SK-N-MC (cell line): ENCODE results near the gene INMT.

ENCODE experiments used
- DNase-seq: peaks from one replicate; pipeline ENCODE4 v3.0.0-alpha.2; 2011; ENCODE audit warnings: low read depth, low spot score
- H3K27ac ChIP-seq: fragments of 200-600 bp; sonication (generic); 2 replicates; pipeline ENCODE4 v1.5.1; 2016; ENCODE audit warnings: mixed run types
- H3K36me3 ChIP-seq: fragments of 200-600 bp; sonication (generic); 2 replicates; pipeline ENCODE4 v1.6.1; 2017; ENCODE audit warnings: antibody characterized with exemption, low read length, mixed read lengths; ENCODE audit not compliant: insufficient read depth
- H3K4me3 ChIP-seq: fragments of 200-600 bp; sonication (generic); 2 replicates; pipeline ENCODE4 v1.5.1; 2016
- H3K9ac ChIP-seq: fragments of 200-600 bp; sonication (generic); 2 replicates; pipeline ENCODE4 v1.8.0; 2017; ENCODE audit warnings: mixed run types, mixed read lengths; ENCODE audit not compliant: insufficient read length
- H3K9me3 ChIP-seq: fragments of 200-600 bp; sonication (generic); 2 replicates; pipeline ENCODE4 v1.6.1; 2017; ENCODE audit warnings: low read depth, mild to moderate bottlenecking, antibody characterized with exemption, low read length, moderate library complexity, mixed read lengths
- EZH2 ChIP-seq: fragments of 200-600 bp; sonication (generic); IDR thresholded peaks from one replicate; pipeline ENCODE4 v1.6.1; 2017; ENCODE audit warnings: antibody characterized with exemption
- FOXP2 ChIP-seq: optimal IDR thresholded peaks from 2 replicates; pipeline ENCODE3; 2011; ENCODE audit warnings: mild to moderate bottlenecking, moderate library complexity; ENCODE audit not compliant: insufficient read depth; ENCODE audit errors: extremely low read length, control extremely low read depth
- POLR2AphosphoS5 ChIP-seq: IDR thresholded peaks from 2 replicates; pipeline ENCODE4 v1.6.1; 2012; ENCODE audit warnings: mild to moderate bottlenecking, low read depth, low read length, borderline replicate concordance

Gene INMT

GRCh38 chr7:30752979-30753378 lies 1.0 kb downstream of the INMT start:
- H3K9ac ChIP-seq: no peak overlapping the region
- no peak overlapping the region for H3K4me3 ChIP-seq
- H3K36me3 ChIP-seq: no peaks in the 10 kb centered on the region
- no peaks in the 10 kb centered on the region for H3K9me3 ChIP-seq
- no peak for TF ChIP-seq FOXP2
- TF ChIP-seq POLR2AphosphoS5: no peak
- no peak for TF ChIP-seq EZH2
- no peak overlapping the region for H3K27ac ChIP-seq
- no peak for DNase-seq

- no peaks in the 10 kb centered on the region for H3K36me3 ChIP-seq
- H3K4me3 ChIP-seq: no peak overlapping the region
- H3K9me3 ChIP-seq: no peaks in the 10 kb centered on the region
- no peak overlapping the region for H3K27ac ChIP-seq
- TF ChIP-seq FOXP2 (no peak), POLR2AphosphoS5 (no peak), EZH2 (no peak)
- no peak for DNase-seq
- no peak overlapping the region for H3K9ac ChIP-seq
Measured at GRCh38 chr7:30754315-30754877, 2.5 kb downstream of the INMT start.

- no peak for TF ChIP-seq POLR2AphosphoS5
- Histone ChIP-seq H3K27ac (no peak overlapping the region), H3K36me3 (no peaks in the 10 kb centered on the region), H3K4me3 (no peak overlapping the region), H3K9me3 (no peaks in the 10 kb centered on the region), H3K9ac (no peak overlapping the region)
- DNase-seq: no peak
Measured at GRCh38 chr7:30755384-30756154, 3.6 kb downstream of the INMT start.

- H3K4me3 ChIP-seq: no peak overlapping the region
- H3K9me3 ChIP-seq: no peaks in the 10 kb centered on the region
- no peak overlapping the region for H3K27ac ChIP-seq
- H3K9ac ChIP-seq: no peak overlapping the region
- TF ChIP-seq EZH2: no peak
- DNase-seq: no peak
- no peaks in the 10 kb centered on the region for H3K36me3 ChIP-seq
Measured at GRCh38 chr7:30757342-30757692, 5.4 kb downstream of the INMT start.

- TF ChIP-seq EZH2 (no peak), POLR2AphosphoS5 (no peak), FOXP2 (no peak)
- no peak overlapping the region for H3K4me3 ChIP-seq
- no peak overlapping the region for H3K27ac ChIP-seq
Measured at GRCh38 chr7:30760514-30761213, 8.7 kb downstream of the INMT start.

GRCh38 chr7:30761214-30762156 lies 9.6 kb downstream of the INMT start:
- H3K9ac ChIP-seq: no peak overlapping the region
- DNase-seq: no peak
- H3K4me3 ChIP-seq: no peak overlapping the region
- no peaks in the 10 kb centered on the region for H3K36me3 ChIP-seq
- TF ChIP-seq EZH2 (no peak), FOXP2 (no peak), POLR2AphosphoS5 (no peak)
- H3K9me3 ChIP-seq: no peaks in the 10 kb centered on the region
- no peak overlapping the region for H3K27ac ChIP-seq

More at GRCh38 chr7:30760514-30761213, 8.7 kb downstream of the INMT start:
- H3K36me3 ChIP-seq: no peaks in the 10 kb centered on the region
- no peak overlapping the region for H3K9ac ChIP-seq
- no peak for DNase-seq
- no peaks in the 10 kb centered on the region for H3K9me3 ChIP-seq

- no peak for TF ChIP-seq EZH2
- Histone ChIP-seq H3K4me3 (no peak overlapping the region), H3K9me3 (no peaks in the 10 kb centered on the region), H3K27ac (no peak overlapping the region), H3K36me3 (no peaks in the 10 kb centered on the region), H3K9ac (no peak overlapping the region)
- no peak for DNase-seq
Measured at GRCh38 chr7:30764030-30764975, 12.4 kb downstream of the INMT start.
